ENCODE results near the gene CHST13.
"Not testable (repeated sequence)": the region's sequence is repeated elsewhere in the genome, so short reads cannot be mapped to it uniquely, and the experiment has no call there.

CHST13 gene

DNA sequence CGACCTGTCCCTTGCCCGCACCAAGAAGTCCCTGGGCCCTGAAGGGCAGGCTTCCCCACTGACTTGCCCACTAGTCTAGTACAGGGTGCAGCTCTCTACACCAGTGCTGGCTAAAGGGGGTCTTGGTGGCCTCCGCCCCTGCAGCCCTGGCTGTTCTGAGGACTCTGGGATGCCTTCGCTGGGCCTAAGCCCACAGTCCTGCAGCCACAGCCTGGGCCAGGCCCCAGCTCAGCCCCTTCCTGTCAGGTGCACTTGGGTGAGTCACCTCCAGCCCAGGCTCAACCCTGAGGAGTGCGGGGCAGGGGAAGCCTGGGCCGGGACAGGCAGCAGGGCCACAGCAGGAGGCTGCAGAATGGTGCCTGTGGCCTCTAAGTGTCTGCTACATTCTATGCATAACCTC lies 33.8 kb downstream of the CHST13 start:
- no peak for DNase-seq

GRCh38 chr3:126558336-126559071 lies 34.5 kb downstream of the CHST13 start, which contains the start of gene C3orf22:
C3orf22 (minus strand) TSS chr3:126558932; CDS start chr3:126553390, 5,542 bp downstream.
- DNase-seq = no peak

- DNase-seq = no peak
Measured at GRCh38 chr3:126562737-126563276, 38.9 kb downstream of the CHST13 start.

GRCh38 chr3:126567696-126568438 lies 43.9 kb downstream of the CHST13 start:
- DNase-seq = no peak

DNA sequence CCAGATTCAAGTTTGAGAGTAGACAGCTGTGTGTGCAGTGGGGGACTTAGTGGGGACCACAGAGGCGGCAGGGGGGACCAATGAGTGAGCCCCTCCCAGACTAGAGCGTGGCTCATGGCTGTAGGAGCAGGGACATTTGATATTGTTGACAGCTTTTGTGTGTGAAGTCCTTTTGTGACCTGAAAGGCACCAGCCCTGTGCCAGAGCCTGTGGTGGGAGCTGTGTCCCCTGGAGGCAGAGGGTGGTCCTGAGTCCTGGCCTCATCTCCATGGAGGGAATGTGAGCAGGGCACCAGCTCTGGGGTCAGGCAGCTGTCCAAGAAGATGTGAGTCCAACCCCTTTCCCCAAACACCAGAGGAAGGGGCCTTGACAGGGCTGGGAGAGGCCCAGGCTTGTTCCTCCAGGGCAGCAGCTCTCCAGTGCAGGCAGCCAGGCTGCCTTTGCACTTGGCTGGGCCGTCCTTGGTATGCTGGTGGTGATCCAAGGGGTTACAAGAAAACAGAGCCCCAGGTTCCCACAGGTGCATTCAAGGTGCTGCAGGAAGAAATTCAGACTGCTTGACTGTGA lies 44.9 kb downstream of the CHST13 start:
- DNase-seq = no peak

- DNase-seq = no peak
Measured at GRCh38 chr3:126569390-126569975, 45.5 kb downstream of the CHST13 start.

DNA sequence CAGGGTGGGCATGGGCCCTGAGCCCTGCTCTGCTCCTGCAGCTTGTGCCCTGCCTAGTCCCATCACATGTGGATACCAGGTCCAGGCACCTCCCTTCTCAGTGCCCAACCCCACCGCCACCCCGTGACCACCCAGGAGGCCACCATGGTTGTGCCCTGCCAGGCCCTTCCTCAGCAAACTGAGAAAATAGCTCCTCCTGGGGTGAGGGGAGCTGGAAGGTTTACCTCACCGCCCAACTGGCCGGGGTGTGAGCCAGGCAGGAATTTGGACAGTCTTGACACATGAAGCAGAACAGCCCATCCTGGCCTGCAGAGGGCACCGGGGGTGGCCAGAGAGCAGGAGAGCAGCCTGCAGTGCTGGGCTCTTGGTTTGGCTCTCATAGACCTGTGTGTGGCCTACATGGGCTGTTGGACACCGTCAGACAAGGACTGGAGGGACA lies 46.2 kb downstream of the CHST13 start:
- DNase-seq = no peak

- no peak for DNase-seq
Measured at GRCh38 chr3:126571078-126571477, 47.1 kb downstream of the CHST13 start.

- DNase-seq = no peak
Measured at GRCh38 chr3:126573492-126574117, 49.6 kb downstream of the CHST13 start.

DNA sequence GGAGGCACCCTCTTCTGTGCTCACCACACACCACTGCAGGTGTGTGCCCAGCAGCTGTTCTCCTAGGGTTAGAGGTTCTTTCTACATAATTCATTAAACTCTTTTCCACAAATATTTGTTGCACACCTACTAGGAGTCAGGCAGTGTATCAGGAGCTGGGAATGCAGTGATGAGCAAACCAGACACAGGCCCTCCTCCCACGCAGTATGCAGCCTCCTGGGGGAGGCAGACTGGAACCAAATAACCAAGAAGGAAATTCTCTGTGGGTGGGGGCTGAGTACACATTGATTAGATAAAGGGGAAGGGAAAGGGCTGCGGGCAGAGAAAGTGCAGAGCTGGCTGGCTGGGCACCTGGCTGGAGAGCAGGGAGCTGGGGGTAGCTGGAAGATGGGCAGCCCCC lies 53.3 kb downstream of the CHST13 start:
- no peak for DNase-seq

DNA sequence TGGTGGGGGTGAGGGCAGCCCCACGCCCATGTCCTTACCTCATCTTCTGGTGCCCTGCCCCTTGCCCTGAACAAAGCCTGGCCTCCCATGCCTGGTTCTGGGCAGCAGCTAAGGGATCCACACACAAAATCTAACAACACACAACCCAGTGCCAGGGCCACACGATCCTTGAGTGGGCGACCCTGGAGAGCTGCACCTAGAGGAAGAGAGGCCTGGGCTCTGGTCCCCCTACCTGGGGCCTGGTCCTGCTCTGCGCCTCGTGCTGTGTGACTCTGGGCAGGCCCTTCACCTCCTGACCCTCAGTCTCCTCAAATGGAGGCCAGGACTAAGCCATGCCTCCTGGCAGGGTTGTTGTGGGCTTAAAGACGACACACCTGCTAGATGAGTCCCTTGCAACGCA lies 54.7 kb downstream of the CHST13 start:
- DNase-seq = no peak

- no peak for DNase-seq
Measured at GRCh38 chr3:126580746-126581145, 56.8 kb downstream of the CHST13 start.

- no peak for DNase-seq
Measured at GRCh38 chr3:126581569-126581968, 57.6 kb downstream of the CHST13 start.

DNA sequence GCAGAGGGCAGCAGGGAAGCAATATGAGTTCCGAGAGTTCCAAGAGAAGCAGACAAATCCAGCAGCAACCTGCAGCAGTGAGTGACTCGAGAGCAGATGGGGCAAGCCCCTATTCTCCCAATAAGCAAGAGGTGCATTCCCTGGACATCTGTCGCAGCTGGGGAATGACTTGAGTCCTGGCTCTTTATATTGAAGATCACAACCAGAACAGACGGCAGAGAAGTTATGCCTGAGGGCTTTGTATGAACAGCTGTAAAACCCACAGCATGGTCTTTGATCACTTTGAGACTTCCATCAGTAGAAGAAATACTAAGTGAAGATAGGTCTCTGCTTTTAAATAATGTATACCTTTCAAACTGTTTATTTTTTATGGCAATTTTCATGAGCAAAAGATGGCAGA lies 58.4 kb downstream of the CHST13 start:
- no peak for DNase-seq

DNA sequence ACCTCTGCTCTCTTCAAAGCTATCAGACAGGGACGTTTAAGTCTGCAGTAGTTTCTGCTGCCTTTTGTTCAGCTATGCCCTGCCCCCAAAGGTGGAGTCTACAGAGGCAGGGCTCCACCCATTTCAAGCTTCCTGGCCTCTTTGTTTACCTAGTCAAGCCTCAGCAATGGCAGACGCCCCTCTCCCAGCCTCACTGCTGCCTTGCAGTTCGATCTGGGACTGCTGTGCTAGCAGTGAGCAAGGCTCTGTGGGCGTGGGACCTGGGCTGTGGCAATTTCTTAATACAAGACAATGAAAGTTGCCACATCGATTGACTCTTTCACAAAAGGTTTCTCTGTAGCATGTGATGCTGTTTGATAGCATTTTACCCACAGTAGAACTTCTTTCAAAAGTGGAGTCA lies 67.6 kb downstream of the CHST13 start:
- not testable (repeated sequence) for DNase-seq

Data from NCI-H1048 (cell line).